ENCODE measurements around the gene H19. TPM values are rescaled to one million over a fixed set of nuclear protein-coding genes. Genes with fewer than 3 reads are reported as not detected.

H19 gene
- total RNA-seq, 1 donor from 2014 or later, result 539 TPM

GRCh38 chr11:2002807-2003206 is 5.2 kb upstream of the H19 start:
- no peaks in the 10 kb centered on the region for H3K36me3 ChIP-seq
- no peak overlapping the region for H3K4me3 ChIP-seq
- H3K27me3 ChIP-seq, result no peaks in the 10 kb centered on the region
- intact Hi-C loops (cut with DNase I), result no loop called here
- H3K4me1 ChIP-seq, result no peaks in the 10 kb centered on the region
- no peak for TF ChIP-seq CTCF (IDR thresholded peaks at IDR 0.05)
- no peak overlapping the region for H3K27ac ChIP-seq
- DNase-seq (ENCODE audit: low spot score in 2 of 2), result no peak
- H3K9me3 ChIP-seq, result no peaks in the 10 kb centered on the region

GRCh38 chr11:2002042-2002776 is 4.6 kb upstream of the H19 start:
- DNase-seq (ENCODE audit: low spot score in 2 of 2), result no peak
- Histone ChIP-seq H3K27ac (no peak overlapping the region), H3K36me3 (no peaks in the 10 kb centered on the region), H3K9me3 (no peaks in the 10 kb centered on the region), H3K4me1 (no peaks in the 10 kb centered on the region), H3K27me3 (no peaks in the 10 kb centered on the region), H3K4me3 (no peak overlapping the region)
- intact Hi-C loops (cut with DNase I), result no loop called here
- no peak for TF ChIP-seq CTCF (IDR thresholded peaks at IDR 0.05)

- Histone ChIP-seq H3K36me3 (no peaks in the 10 kb centered on the region), H3K27ac (no peak overlapping the region), H3K27me3 (no peaks in the 10 kb centered on the region), H3K4me1 (no peaks in the 10 kb centered on the region), H3K4me3 (no peak overlapping the region), H3K9me3 (no peaks in the 10 kb centered on the region)
- DNase-seq (ENCODE audit: low spot score in 2 of 2), result no peak
- no peak for TF ChIP-seq CTCF (IDR thresholded peaks at IDR 0.05)
- intact Hi-C loops (cut with DNase I), result no loop called here
Observed at GRCh38 chr11:1998861-1999260, 1.2 kb upstream of the H19 start.

GRCh38 chr11:1998290-1998689 is 648 bp upstream of the H19 start:
- intact Hi-C loops (cut with DNase I), result no loop called here
- Histone ChIP-seq H3K4me3 (no peak overlapping the region), H3K27me3 (no peaks in the 10 kb centered on the region), H3K36me3 (no peaks in the 10 kb centered on the region), H3K4me1 (no peaks in the 10 kb centered on the region), H3K27ac (no peak overlapping the region), H3K9me3 (no peaks in the 10 kb centered on the region)
- DNase-seq (ENCODE audit: low spot score in 2 of 2), result no peak
- TF ChIP-seq CTCF (IDR thresholded peaks at IDR 0.05), result no peak

GRCh38 chr11:1994121-1994520 is 3.5 kb downstream of the H19 start:
- H3K4me3 ChIP-seq, result no peak overlapping the region

More at GRCh38 chr11:1994121-1994520, 3.5 kb downstream of the H19 start:
- Histone ChIP-seq H3K9me3 (no peaks in the 10 kb centered on the region), H3K4me1 (no peaks in the 10 kb centered on the region), H3K36me3 (no peaks in the 10 kb centered on the region), H3K27ac (no peak overlapping the region), H3K27me3 (no peaks in the 10 kb centered on the region)
- intact Hi-C loops (cut with DNase I), result no loop called here
- TF ChIP-seq CTCF (IDR thresholded peaks at IDR 0.05), result no peak
- DNase-seq (ENCODE audit: low spot score in 2 of 2), result no peak
